Neural cell (in vitro differentiated cells): ENCODE results near the gene TMEM266. TPM values are rescaled to one million over a fixed set of nuclear protein-coding genes. Genes with fewer than 3 reads are reported as not detected.
A peak's percentile ranks its signal among the peaks of the same experiment; 100 is the strongest.

Experiments used
- H2AFZ ChIP-seq: fragments of 200-600, 300-800 bp; sonication (generic), shearing (Covaris generic); 2 replicates; pipeline ENCODE4 v1.6.0; 2014; ENCODE audit warnings: low read depth, mild to moderate bottlenecking, antibody characterized with exemption, low read length, moderate library complexity
- H3F3A ChIP-seq: fragments of 200-600 bp; shearing (Covaris generic); 2 replicates; pipeline ENCODE4 v1.6.1; 2016; ENCODE audit warnings: mild to moderate bottlenecking, moderate library complexity, mixed read lengths, antibody characterized with exemption, low read length; ENCODE audit not compliant: insufficient read depth, poor library complexity, severe bottlenecking
- H3K27ac ChIP-seq: fragments of 200-600, 300-800 bp; sonication (generic), shearing (Covaris generic); 2 replicates; pipeline ENCODE4 v1.5.1; 2014; ENCODE audit warnings: mild to moderate bottlenecking, low read length, moderate library complexity
- H3K27me3 ChIP-seq: fragments of 300-800, 200-600 bp; sonication (generic), shearing (Covaris generic); 2 replicates; pipeline ENCODE4 v1.6.0; 2014; ENCODE audit warnings: mild to moderate bottlenecking, low read depth, low read length, moderate library complexity; ENCODE audit not compliant: insufficient read depth
- H3K36me3 ChIP-seq: fragments of 300-800, 200-600 bp; sonication (generic), shearing (Covaris generic); 2 replicates; pipeline ENCODE4 v1.5.1; 2014; ENCODE audit warnings: mild to moderate bottlenecking, antibody characterized with exemption, low read length, moderate library complexity; ENCODE audit not compliant: insufficient read depth
- H3K4me2 ChIP-seq: fragments of 300-800, 200-600 bp; sonication (generic), shearing (Covaris generic); 2 replicates; pipeline ENCODE4 v1.6.0; 2014; ENCODE audit warnings: mild to moderate bottlenecking, low read length
- H3K4me3 ChIP-seq: fragments of 300-800, 200-600 bp; sonication (generic), shearing (Covaris generic); 2 replicates; pipeline ENCODE4 v1.5.1; 2014; ENCODE audit warnings: mild to moderate bottlenecking, low read length, moderate library complexity
- H3K79me2 ChIP-seq: fragments of 200-600 bp; shearing (Covaris generic); replicated peaks from 2 replicates; pipeline ENCODE4 v1.6.0; 2014; ENCODE audit warnings: mild to moderate bottlenecking, low read length, moderate library complexity; ENCODE audit not compliant: insufficient read depth
- H3K9ac ChIP-seq: fragments of 300-800, 200-600 bp; sonication (generic), shearing (Covaris generic); 2 replicates; pipeline ENCODE4 v1.6.1; 2016; ENCODE audit warnings: mild to moderate bottlenecking, low read length, mixed read lengths
- H3K9me2 ChIP-seq: fragments of 200-600 bp; shearing (Covaris generic); 2 replicates; pipeline ENCODE4 v1.6.1; 2016; ENCODE audit warnings: mild to moderate bottlenecking, low read length, mixed read lengths; ENCODE audit not compliant: insufficient read depth
- H3K9me3 ChIP-seq: fragments of 200-600, 300-800 bp; sonication (generic), shearing (Covaris generic); 2 replicates; pipeline ENCODE4 v1.6.1; 2016; ENCODE audit warnings: mild to moderate bottlenecking, mixed run types, low read length, moderate library complexity, mixed read lengths
- H4K20me1 ChIP-seq: fragments of 200-600 bp; shearing (Covaris generic); 2 replicates; pipeline ENCODE4 v1.6.1; 2016; ENCODE audit warnings: mild to moderate bottlenecking, mixed run types; ENCODE audit not compliant: insufficient read depth
- CTCF ChIP-seq: fragments of 450-650 bp; IDR thresholded peaks from 2 replicates; pipeline ENCODE4 v1.5.1; 2014; ENCODE audit warnings: antibody characterized with exemption, mild to moderate bottlenecking, moderate library complexity; ENCODE audit not compliant: poor library complexity, severe bottlenecking
- EP300 ChIP-seq: fragments of 450-650 bp; conservative IDR thresholded peaks from 2 replicates; pipeline ENCODE4 v1.6.1; 2014; ENCODE audit warnings: antibody characterized with exemption, mild to moderate bottlenecking, moderate library complexity; ENCODE audit not compliant: poor library complexity, severe bottlenecking
- EZH2 ChIP-seq: fragments of 200-600, 300-800 bp; shearing (Covaris generic), sonication (generic); IDR thresholded peaks from 2 replicates; pipeline ENCODE4 v1.6.1; 2014; ENCODE audit warnings: antibody characterized with exemption, low read length, borderline replicate concordance, mild to moderate bottlenecking; ENCODE audit not compliant: insufficient read depth, poor library complexity, severe bottlenecking
- MXI1 ChIP-seq: fragments of 450-650 bp; conservative IDR thresholded peaks from 2 replicates; pipeline ENCODE4 v1.6.1; 2014; ENCODE audit warnings: antibody characterized with exemption, mild to moderate bottlenecking; ENCODE audit not compliant: poor library complexity, severe bottlenecking
- POLR2AphosphoS5 ChIP-seq: IDR thresholded peaks from 2 replicates; pipeline ENCODE4 v1.6.1; 2012
- RAD21 ChIP-seq: fragments of 450-650 bp; conservative IDR thresholded peaks from 2 replicates; pipeline ENCODE4 v1.6.1; 2014; ENCODE audit warnings: antibody characterized with exemption, mild to moderate bottlenecking, moderate library complexity
- REST ChIP-seq: IDR thresholded peaks from 2 replicates; pipeline ENCODE4 v1.6.1; 2012; ENCODE audit warnings: borderline replicate concordance
- SMC3 ChIP-seq: fragments of 450-650 bp; conservative IDR thresholded peaks from 2 replicates; pipeline ENCODE4 v1.6.1; 2014; ENCODE audit warnings: antibody characterized with exemption, mild to moderate bottlenecking, moderate library complexity; ENCODE audit not compliant: poor library complexity
- TAF1 ChIP-seq: IDR thresholded peaks from 2 replicates; pipeline ENCODE4 v1.6.1; 2012; ENCODE audit warnings: low read depth
- polyA minus RNA-seq: library from RNA; depleted of rRNA, polyadenylated mRNA; stranded (reverse); fragments of >200 nt; gene quantifications from 2 replicates; pipeline ENCODE4 v1.2.3, GENCODE V29; 2014
- polyA plus RNA-seq: library from polyadenylated mRNA; depleted of rRNA; stranded (reverse); fragments of >200 nt; gene quantifications from 2 replicates; pipeline ENCODE4 v1.2.3, GENCODE V29; 2014

TMEM266 gene, protein sequence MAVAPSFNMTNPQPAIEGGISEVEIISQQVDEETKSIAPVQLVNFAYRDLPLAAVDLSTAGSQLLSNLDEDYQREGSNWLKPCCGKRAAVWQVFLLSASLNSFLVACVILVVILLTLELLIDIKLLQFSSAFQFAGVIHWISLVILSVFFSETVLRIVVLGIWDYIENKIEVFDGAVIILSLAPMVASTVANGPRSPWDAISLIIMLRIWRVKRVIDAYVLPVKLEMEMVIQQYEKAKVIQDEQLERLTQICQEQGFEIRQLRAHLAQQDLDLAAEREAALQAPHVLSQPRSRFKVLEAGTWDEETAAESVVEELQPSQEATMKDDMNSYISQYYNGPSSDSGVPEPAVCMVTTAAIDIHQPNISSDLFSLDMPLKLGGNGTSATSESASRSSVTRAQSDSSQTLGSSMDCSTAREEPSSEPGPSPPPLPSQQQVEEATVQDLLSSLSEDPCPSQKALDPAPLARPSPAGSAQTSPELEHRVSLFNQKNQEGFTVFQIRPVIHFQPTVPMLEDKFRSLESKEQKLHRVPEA
- 17.6 and 21.5 TPM in 2 replicates for polyA plus RNA-seq
- 18.3 and 19.5 TPM in 2 replicates for polyA minus RNA-seq

DNA sequence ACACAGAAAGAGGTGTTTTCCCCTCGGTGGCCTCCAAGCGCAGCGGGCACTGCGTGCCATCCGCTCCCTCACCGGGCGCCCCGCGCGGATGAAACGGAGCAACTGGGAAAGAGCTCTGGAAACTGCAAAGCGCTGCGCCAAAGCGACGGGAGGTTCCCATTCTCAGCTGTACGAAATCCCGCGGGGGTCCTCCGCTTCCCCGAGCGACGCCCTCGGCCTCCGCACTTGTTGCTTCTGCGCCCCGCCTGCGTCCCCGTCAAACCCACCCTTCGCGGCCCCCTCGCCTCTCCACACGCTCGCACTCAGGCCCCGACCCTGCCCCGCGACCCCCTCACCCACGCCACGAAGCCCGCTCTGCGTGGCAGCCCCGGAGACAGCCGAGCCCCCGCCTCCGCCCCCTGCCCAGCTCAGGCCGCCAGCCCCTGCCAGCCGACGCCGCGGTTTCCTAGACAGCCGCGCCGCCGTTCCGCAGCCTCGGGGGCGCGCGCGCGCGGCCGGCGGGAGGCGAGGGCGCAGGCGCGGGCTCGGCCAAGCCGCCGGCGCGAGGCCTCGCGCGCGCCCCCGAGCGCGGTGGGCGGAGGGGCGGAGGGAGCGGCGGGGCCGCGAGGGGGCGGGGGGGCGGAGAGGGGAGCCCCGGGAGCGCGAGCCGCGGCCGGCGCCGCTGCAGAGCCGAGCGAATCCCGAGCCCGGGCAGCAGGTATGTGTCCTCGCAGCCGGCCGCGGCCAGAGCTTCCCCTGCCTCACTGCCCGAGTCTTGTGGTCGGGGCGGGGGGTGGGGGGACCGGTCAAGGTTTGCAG, at the start of gene TMEM266:
Gene TMEM266, plus strand, starts transcription at position 666 of the 798 bp plus-strand sequence. CDS start 74,279 bp downstream, outside the sequence.
- peak within 1 kb of the TSS; percentile 25 for H3K27ac ChIP-seq
- peak within 1 kb of the TSS; percentile 86 for H3K4me3 ChIP-seq
- peak; percentile 14 for TF ChIP-seq POLR2AphosphoS5
- no peak for TF ChIP-seq EZH2
- TF ChIP-seq CTCF = no peak
- TF ChIP-seq MXI1 = peak; percentile 40
- H4K20me1 ChIP-seq = no peaks in the 10 kb centered on the region
- H3K79me2 ChIP-seq = no peaks in the 10 kb centered on the region
- peak within 1 kb of the TSS; percentile 80 for H3K9ac ChIP-seq
- H3K27me3 ChIP-seq = no peaks in the 10 kb centered on the region
- no peaks in the 10 kb centered on the region for H3K9me2 ChIP-seq
- H3F3A ChIP-seq = peaks cover 5% of the 10 kb centered on the region
- no peaks in the 10 kb centered on the region for H3K9me3 ChIP-seq
- no peaks in the 10 kb centered on the region for H3K36me3 ChIP-seq
- H3K4me2 ChIP-seq = peak within 1 kb of the TSS; percentile 88
- H2AFZ ChIP-seq = peak within 1 kb of the TSS; percentile 90

- no peak for TF ChIP-seq EZH2
- no peak for TF ChIP-seq CTCF
- no peak for TF ChIP-seq POLR2AphosphoS5
- no peak for TF ChIP-seq MXI1
- TF ChIP-seq TAF1 = no peak
- no peak for TF ChIP-seq SMC3
- no peak for TF ChIP-seq RAD21
- TF ChIP-seq EP300 = no peak
- TF ChIP-seq REST = no peak
- Histone ChIP-seq H4K20me1 (no peaks in the 10 kb centered on the region), H2AFZ (no peak overlapping the region), H3K4me3 (no peak overlapping the region), H3K4me2 (no peak overlapping the region), H3K27ac (no peak overlapping the region), H3K9me2 (no peaks in the 10 kb centered on the region), H3K36me3 (no peaks in the 10 kb centered on the region), H3K79me2 (no peaks in the 10 kb centered on the region), H3F3A (no peaks in the 10 kb centered on the region), H3K27me3 (no peaks in the 10 kb centered on the region), H3K9me3 (peaks cover 3% of the 10 kb centered on the region), H3K9ac (no peak overlapping the region)
Measured at GRCh38 chr15:76010613-76011012, 49.2 kb upstream of the TMEM266 start.
